Stimulated activated CD8-positive, alpha-beta memory T cell treated with anti-CD3 and anti-CD28 coated beads, Interleukin-12 subunit alpha, Interleukin-12 subunit beta, amount 100 ng/mL, for 24 hours (primary cell): ENCODE measurements around the gene RFX2.
"Not testable (repeated sequence)": the region's sequence is repeated elsewhere in the genome, so short reads cannot be mapped to it uniquely, and the experiment has no call there.

Experiments
- DNase-seq: peaks from one replicate; pipeline ENCODE4 v3.0.0-alpha.2; 2020; ENCODE audit errors: extremely low read depth

The RFX2 gene

GRCh38 chr19:6038634-6039405 lies 71.5 kb downstream of the RFX2 start:
- no peak for DNase-seq

GRCh38 chr19:6035026-6035425 lies 75.3 kb downstream of the RFX2 start:
- no peak for DNase-seq

- DNase-seq: no peak
Observed at GRCh38 chr19:6034512-6034911, 75.8 kb downstream of the RFX2 start.

- no peak for DNase-seq
Observed at GRCh38 chr19:6033744-6034264, 76.5 kb downstream of the RFX2 start.

- no peak for DNase-seq
Observed at GRCh38 chr19:6032827-6033226, 77.5 kb downstream of the RFX2 start.

- no peak for DNase-seq
Observed at GRCh38 chr19:6032381-6032780, 77.9 kb downstream of the RFX2 start.

- no peak for DNase-seq
Observed at GRCh38 chr19:6030214-6030507, 80.1 kb downstream of the RFX2 start.

GRCh38 chr19:6026390-6027227 lies 83.7 kb downstream of the RFX2 start:
- no peak for DNase-seq

- not testable (repeated sequence) for DNase-seq
Observed at GRCh38 chr19:6024756-6025155, 85.5 kb downstream of the RFX2 start.

GRCh38 chr19:6023936-6024335 lies 86.4 kb downstream of the RFX2 start:
- DNase-seq: no peak

- DNase-seq: no peak
Observed at GRCh38 chr19:6023085-6023682, 87.1 kb downstream of the RFX2 start.

GRCh38 chr19:6022570-6023064 lies 87.7 kb downstream of the RFX2 start:
- DNase-seq: no peak

GRCh38 chr19:6021878-6022569 lies 88.3 kb downstream of the RFX2 start:
- DNase-seq: peak; percentile 38

- DNase-seq: no peak
Observed at GRCh38 chr19:6020972-6021805, 89.1 kb downstream of the RFX2 start.

GRCh38 chr19:6020166-6020882 lies 90.0 kb downstream of the RFX2 start:
- no peak for DNase-seq

- DNase-seq: no peak
Observed at GRCh38 chr19:6018786-6019185, 91.5 kb downstream of the RFX2 start.

- no peak for DNase-seq
Observed at GRCh38 chr19:6017576-6017975, 92.7 kb downstream of the RFX2 start.

- no peak for DNase-seq
Observed at GRCh38 chr19:6015841-6016545, 94.3 kb downstream of the RFX2 start.

- no peak for DNase-seq
Observed at GRCh38 chr19:6014551-6015135, 95.7 kb downstream of the RFX2 start.
